HG03460 (cell line): ENCODE measurements around the gene MUC22.
"Not testable (repeated sequence)": the region's sequence is repeated elsewhere in the genome, so short reads cannot be mapped to it uniquely, and the experiment has no call there.

Experiments used
- ATAC-seq: cut with Tn5 transposase; IDR thresholded peaks from one replicate; pipeline ENCODE4 v1.9.1; 2021; ENCODE audit not compliant: unreplicated experiment

Gene MUC22

GRCh38 chr6:31010393-31011060 is at the start of gene MUC22:
TSS of gene MUC22 (plus strand) at chr6:31010474. CDS start at chr6:31010707, 233 bp downstream.
- no peak for ATAC-seq

- ATAC-seq = no peak
These were observed 49.2 kb upstream of the MUC22 start for GRCh38 chr6:30960907-30961673.

DNA sequence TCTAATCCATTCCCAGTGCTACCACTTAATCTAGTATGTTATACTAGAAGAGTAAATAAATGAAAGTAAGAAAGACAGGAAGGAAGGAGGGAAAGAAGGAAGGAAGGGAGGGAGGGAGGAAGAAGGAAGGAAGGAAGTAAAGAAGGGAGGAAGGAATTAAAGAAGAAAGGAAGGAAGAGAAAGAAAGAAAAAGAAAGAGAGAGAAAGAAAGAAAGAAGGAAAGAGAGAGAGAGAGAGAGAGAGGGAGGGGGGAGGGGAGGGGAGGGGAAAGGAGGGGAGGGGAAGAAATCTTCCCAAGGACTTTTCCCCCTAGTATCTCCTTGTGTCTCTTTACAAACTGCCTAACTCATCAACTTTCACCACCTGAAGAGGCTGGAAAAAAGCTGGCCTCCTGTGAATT is 47.6 kb upstream of the MUC22 start:
- ATAC-seq = no peak

GRCh38 chr6:30963641-30964040 is 46.6 kb upstream of the MUC22 start:
- no peak for ATAC-seq

- ATAC-seq = no peak
These were observed 46.2 kb upstream of the MUC22 start for GRCh38 chr6:30964075-30964474.

GRCh38 chr6:30965140-30965601 is 45.1 kb upstream of the MUC22 start:
- no peak for ATAC-seq

- ATAC-seq = no peak
These were observed 44.1 kb upstream of the MUC22 start for GRCh38 chr6:30966154-30966553.

GRCh38 chr6:30969171-30969570 is 41.1 kb upstream of the MUC22 start:
- ATAC-seq = not testable (repeated sequence)

DNA sequence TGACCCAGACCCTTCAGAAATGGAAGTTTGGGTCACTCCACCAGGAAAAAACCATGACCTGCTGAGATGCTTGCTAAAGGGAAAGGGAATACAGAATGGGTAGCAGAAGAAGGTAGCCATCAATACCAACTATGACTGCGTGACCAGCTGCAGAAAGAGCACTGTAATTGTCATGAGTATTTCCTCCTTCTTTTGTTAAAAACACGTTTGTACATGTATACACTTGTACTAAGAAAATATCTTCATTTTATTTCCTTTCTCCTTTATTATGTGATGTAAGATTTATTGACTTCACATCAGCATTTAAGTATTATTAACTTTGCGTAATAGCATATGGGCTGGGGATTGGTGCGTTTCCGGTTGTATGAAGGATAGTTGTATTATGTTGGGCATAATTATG is 39.3 kb upstream of the MUC22 start:
- ATAC-seq = no peak

DNA sequence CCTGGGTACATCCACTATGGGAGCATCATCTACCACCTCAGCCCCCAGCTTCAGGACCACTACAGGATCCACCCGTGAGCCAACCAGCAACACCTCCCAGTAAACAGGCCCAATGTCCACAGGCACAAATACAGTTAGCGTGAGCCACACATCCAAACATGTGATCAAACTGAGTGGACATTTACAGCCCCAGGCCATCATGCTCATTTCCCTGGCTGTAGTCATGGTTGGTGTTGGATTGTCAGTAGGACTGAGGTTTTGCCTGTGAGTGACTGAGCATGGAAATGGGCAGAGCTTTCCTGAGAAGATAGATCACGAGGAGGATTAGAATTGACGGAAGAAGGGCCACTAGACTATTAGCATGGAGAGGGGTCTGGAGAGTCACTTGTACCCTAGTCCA is 37.5 kb upstream of the MUC22 start:
- no peak for ATAC-seq

DNA sequence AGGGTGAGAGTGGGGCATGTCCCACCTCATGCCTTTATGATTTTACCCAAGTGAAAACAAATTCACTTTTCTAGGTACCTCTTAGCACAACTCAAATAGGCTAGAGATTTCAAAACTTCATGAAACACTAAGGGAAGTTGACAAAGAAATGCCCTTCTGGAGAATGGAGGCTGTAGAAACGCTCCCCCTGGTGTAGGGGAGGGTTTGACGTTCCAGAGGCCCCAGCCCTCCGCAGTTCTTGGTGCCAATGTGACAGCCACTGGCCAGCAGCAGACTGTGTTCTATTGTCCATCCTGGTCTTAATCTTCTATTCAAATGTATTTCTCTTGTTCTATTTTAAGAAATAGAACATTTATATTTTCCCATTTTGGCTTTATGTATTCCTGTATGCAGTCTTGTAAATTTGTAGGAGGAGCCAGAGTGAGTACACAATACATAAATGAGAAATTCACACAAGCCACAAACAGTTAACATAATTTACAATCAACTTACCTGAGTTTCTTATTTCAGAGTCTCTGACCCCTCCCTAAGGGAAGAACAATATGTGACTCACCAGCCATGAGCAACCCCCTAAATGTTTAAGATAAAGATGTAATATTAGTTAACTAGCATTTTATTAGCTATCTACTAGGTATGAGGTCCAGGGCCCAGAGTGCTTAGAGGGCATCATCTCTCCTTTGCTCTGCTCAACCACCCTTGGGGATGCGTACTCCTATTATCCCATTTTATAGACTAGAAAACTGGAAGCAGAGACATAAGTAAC is 35.6 kb upstream of the MUC22 start:
- ATAC-seq = no peak

- no peak for ATAC-seq
These were observed 31.1 kb upstream of the MUC22 start for GRCh38 chr6:30979141-30979540.

GRCh38 chr6:30979690-30980089 is 30.6 kb upstream of the MUC22 start:
- ATAC-seq = no peak

DNA sequence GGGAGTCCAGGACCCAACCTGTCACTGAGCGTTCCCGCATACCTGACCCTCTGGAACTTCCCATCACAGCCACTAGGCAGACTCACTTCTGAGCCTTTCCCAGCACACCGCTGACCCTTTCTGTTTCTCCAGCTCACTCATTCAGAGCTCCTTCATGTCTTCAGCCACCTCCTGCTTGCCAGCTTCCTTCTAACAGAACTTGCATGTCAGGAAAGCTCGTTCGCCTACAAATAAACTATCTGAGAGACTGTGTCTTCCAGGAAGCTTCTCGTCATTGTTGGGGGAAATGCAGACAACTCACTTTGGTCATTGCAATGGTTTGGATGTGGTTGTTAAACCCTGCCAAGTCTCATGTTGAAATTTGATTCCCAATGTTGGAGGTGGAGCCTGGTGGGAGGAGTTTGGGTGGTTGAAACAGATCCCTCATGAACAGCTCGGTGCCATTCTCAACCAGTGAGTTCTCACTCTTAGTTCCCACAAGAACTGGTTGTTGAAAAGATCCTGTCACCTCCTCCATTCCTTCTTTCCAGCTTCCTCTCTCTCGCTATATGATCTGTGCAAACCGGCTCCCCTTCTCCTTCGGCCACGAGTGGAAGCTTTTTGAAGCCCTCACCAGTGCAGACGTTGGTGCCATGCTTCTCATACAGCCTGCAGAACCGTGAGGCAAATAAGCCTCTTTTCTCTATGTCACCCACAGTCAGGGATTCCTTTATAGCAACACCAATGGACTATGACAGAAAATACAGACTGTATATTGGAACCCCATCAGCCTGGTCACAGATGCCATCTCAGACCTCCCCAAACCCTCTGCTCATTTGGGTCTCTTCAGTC is 28.1 kb upstream of the MUC22 start:
- ATAC-seq = no peak

GRCh38 chr6:30983439-30983838 is 26.8 kb upstream of the MUC22 start, which contains the start of gene MUC21:
TSS of gene MUC21 (plus strand) at chr6:30983718. CDS start at chr6:30983959, 241 bp downstream.
- ATAC-seq = no peak

GRCh38 chr6:30985490-30985889 is 24.8 kb upstream of the MUC22 start:
- ATAC-seq = no peak

DNA sequence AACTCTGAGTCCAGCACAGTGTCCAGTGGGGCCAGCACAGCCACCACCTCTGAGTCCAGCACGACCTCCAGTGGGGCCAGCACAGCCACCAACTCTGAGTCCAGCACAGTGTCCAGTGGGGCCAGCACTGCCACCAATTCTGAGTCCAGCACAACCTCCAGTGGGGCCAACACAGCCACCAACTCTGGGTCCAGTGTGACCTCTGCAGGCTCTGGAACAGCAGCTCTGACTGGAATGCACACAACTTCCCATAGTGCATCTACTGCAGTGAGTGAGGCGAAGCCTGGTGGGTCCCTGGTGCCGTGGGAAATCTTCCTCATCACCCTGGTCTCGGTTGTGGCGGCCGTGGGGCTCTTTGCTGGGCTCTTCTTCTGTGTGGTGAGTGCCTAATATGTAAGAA is 23.0 kb upstream of the MUC22 start:
- ATAC-seq = no peak

DNA sequence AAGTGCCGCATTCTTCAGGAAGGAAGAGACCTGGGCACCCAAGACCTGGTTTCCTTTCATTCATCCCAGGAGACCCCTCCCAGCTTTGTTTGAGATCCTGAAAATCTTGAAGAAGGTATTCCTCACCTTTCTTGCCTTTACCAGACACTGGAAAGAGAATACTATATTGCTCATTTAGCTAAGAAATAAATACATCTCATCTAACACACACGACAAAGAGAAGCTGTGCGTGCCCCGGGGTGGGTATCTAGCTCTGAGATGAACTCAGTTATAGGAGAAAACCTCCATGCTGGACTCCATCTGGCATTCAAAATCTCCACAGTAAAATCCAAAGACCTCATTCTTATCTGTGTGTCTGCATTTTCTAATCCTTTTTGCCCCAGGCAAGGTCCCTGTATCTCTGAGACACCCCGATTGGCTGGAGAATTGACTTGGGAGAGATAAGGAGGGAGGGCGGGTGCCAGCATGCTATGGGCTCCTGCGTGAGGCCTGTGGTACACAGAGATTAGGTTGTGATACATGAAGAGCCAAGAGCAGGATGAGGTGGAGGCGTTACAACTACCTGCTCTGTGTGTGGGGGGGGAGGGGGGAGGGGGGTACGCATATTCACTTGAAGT is 22.0 kb upstream of the MUC22 start:
- ATAC-seq = no peak

DNA sequence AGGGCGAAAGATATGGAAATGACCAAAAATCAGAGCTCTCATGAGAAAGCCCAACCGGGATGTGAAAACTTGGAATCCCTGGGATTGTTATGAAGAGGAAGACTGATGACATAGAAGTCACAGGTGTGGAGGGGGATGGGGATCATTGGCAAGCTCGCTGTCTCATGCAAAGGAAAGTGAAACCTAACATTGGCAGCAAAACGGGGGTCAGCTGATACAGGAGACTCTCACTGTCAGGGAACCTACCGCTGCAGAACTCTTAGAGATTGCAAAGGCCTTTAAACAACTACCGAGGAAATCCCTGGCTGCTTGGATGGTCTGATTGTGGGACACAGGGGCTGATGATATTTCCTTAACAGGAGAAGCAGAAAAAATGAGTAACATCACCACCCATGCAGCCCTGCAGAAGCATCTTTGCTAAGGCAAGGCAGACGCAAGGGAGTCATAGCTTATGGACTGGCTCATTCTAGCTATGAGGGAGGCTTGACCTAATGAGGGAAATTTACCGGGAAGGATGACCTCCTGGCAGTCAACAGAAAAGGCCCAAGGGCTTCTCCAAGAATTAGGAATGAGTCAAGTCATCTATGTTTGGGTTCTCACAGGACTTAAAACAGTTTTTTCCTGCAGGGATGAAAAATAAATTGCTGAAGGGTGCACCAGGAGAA is 19.7 kb upstream of the MUC22 start:
- no peak for ATAC-seq

- ATAC-seq = no peak
These were observed 18.4 kb upstream of the MUC22 start for GRCh38 chr6:30991891-30992290.
